ENCODE measurements around the gene IFI44L.

IFI44L gene

GRCh38 chr1:78619803-78620579 is at the start of gene IFI44L:
TSS of gene IFI44L (plus strand) at chr1:78620448. CDS start at chr1:78627916, 7,468 bp downstream.
- Histone ChIP-seq H3K36me3 (ENCODE audit: insufficient read depth, low read length) (peaks cover 7% of the 10 kb centered on the region; the same call in 1 of the 2 replicates), H3K27ac (peak within 1 kb of the TSS; percentile 76), H3K9me3 (ENCODE audit: low read depth, low read length) (no peaks in the 10 kb centered on the region), H3K9ac (ENCODE audit: insufficient read length) (peak within 1 kb of the TSS; percentile 53), H3K4me3 (peak within 1 kb of the TSS; percentile 72)
- no peak for TF ChIP-seq FOXP2 (optimal IDR thresholded peaks at IDR 0.05; ENCODE audit: control extremely low read depth, extremely low read length, insufficient read depth)
- peak; percentile 27; the same call in 1 of the 2 replicates for TF ChIP-seq POLR2AphosphoS5 (IDR thresholded peaks at IDR 0.05; ENCODE audit: borderline replicate concordance, low read depth, low read length)
- peak; percentile 70 for DNase-seq (ENCODE audit: low read depth, low spot score)

DNA sequence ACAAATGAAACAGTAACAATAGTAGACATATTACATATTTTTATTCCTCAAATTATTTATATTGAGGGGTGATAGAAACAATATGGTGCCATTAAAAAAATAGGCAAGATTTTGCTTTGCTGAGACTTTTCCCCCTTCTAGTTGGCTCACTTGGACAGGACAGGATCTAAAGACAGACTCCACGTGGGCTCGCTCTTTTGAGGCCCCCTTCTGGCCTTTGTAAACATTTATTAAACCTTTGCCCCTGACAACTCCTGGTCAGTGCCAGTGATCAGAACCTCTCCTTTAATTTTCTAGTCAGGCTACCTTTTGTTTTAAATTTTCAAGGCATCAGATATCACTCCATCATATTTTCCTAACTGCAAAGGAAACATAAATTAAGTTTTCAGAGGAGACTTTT is 49.7 kb upstream of the IFI44L start:
- no peaks in the 10 kb centered on the region for H3K9me3 ChIP-seq (ENCODE audit: low read depth, low read length)
- H3K4me3 ChIP-seq = no peak overlapping the region
- H3K36me3 ChIP-seq (ENCODE audit: insufficient read depth, low read length) = no peaks in the 10 kb centered on the region
- TF ChIP-seq FOXP2 (optimal IDR thresholded peaks at IDR 0.05; ENCODE audit: control extremely low read depth, extremely low read length, insufficient read depth) = no peak
- TF ChIP-seq POLR2AphosphoS5 (IDR thresholded peaks at IDR 0.05; ENCODE audit: borderline replicate concordance, low read depth, low read length) = no peak
- no peak for TF ChIP-seq EZH2 (IDR thresholded peaks at IDR 0.05)
- no peak for DNase-seq (ENCODE audit: low read depth, low spot score)
- H3K9ac ChIP-seq (ENCODE audit: insufficient read length) = no peak overlapping the region
- no peak overlapping the region for H3K27ac ChIP-seq

GRCh38 chr1:78577257-78578100 is 42.8 kb upstream of the IFI44L start:
- TF ChIP-seq EZH2 (IDR thresholded peaks at IDR 0.05) (no peak), FOXP2 (optimal IDR thresholded peaks at IDR 0.05; ENCODE audit: control extremely low read depth, extremely low read length, insufficient read depth) (no peak), POLR2AphosphoS5 (IDR thresholded peaks at IDR 0.05; ENCODE audit: borderline replicate concordance, low read depth, low read length) (peak; percentile 61; the same call in 1 of the 2 replicates)
- peak overlapping the region; percentile 26 for H3K9ac ChIP-seq (ENCODE audit: insufficient read length)
- no peaks in the 10 kb centered on the region for H3K9me3 ChIP-seq (ENCODE audit: low read depth, low read length)
- H3K4me3 ChIP-seq = peak overlapping the region; percentile 47
- H3K36me3 ChIP-seq (ENCODE audit: insufficient read depth, low read length) = no peaks in the 10 kb centered on the region
- H3K27ac ChIP-seq = peak overlapping the region; percentile 39; the same call in 1 of the 2 replicates
- peak; percentile 73 for DNase-seq (ENCODE audit: low read depth, low spot score)

DNA sequence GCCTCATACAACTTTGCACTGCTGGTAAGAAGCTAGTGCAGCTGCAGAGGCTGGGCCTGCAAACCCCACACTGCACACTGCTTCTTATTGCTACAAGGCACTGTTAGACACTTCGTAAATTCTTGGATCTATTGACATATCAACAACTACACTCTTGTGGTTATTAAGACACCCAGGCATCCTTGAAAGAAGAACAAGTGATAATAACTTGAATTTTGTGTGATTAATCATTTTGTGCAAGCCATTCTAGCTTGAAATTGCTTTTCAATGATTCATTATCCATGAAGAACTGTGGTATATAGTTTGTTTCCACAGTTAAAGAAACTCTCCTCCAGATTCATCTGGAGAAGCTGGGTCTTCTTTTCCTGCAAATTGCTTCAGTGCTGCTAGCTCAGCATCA is 33.7 kb upstream of the IFI44L start:
- no peaks in the 10 kb centered on the region for H3K36me3 ChIP-seq (ENCODE audit: insufficient read depth, low read length)
- no peak overlapping the region for H3K9ac ChIP-seq (ENCODE audit: insufficient read length)
- no peak for TF ChIP-seq FOXP2 (optimal IDR thresholded peaks at IDR 0.05; ENCODE audit: control extremely low read depth, extremely low read length, insufficient read depth)
- no peak for TF ChIP-seq EZH2 (IDR thresholded peaks at IDR 0.05)
- TF ChIP-seq POLR2AphosphoS5 (IDR thresholded peaks at IDR 0.05; ENCODE audit: borderline replicate concordance, low read depth, low read length) = no peak
- DNase-seq (ENCODE audit: low read depth, low spot score) = no peak
- no peak overlapping the region for H3K27ac ChIP-seq
- no peak overlapping the region for H3K4me3 ChIP-seq
- H3K9me3 ChIP-seq (ENCODE audit: low read depth, low read length) = no peaks in the 10 kb centered on the region

GRCh38 chr1:78587211-78587610 is 33.0 kb upstream of the IFI44L start:
- Histone ChIP-seq H3K9ac (ENCODE audit: insufficient read length) (no peak overlapping the region), H3K4me3 (no peak overlapping the region), H3K9me3 (ENCODE audit: low read depth, low read length) (no peaks in the 10 kb centered on the region), H3K36me3 (ENCODE audit: insufficient read depth, low read length) (no peaks in the 10 kb centered on the region), H3K27ac (no peak overlapping the region)
- DNase-seq (ENCODE audit: low read depth, low spot score) = no peak
- TF ChIP-seq POLR2AphosphoS5 (IDR thresholded peaks at IDR 0.05; ENCODE audit: borderline replicate concordance, low read depth, low read length) (no peak), EZH2 (IDR thresholded peaks at IDR 0.05) (no peak), FOXP2 (optimal IDR thresholded peaks at IDR 0.05; ENCODE audit: control extremely low read depth, extremely low read length, insufficient read depth) (no peak)

DNA sequence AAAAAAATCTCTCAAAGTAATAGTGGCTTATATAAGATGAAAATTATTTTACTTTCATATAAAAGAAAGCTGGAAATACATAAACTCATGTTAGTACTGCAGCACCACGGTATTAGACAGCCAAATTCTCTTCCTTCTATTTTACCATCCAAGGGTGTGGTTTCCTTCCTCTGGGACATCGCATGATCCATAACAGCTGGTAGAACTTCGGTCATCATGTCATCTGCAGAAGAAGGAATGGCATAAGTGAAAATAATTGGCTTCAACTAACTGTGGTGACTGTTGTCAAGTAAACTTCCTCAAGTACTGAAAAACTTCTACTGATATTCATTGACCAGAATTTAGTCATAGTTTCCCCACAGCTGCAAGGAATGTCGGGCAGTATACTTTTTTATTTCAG is 28.3 kb upstream of the IFI44L start:
- H3K9ac ChIP-seq (ENCODE audit: insufficient read length) = no peak overlapping the region
- H3K4me3 ChIP-seq = no peak overlapping the region
- H3K27ac ChIP-seq = no peak overlapping the region
- no peak for DNase-seq (ENCODE audit: low read depth, low spot score)
- no peaks in the 10 kb centered on the region for H3K36me3 ChIP-seq (ENCODE audit: insufficient read depth, low read length)
- TF ChIP-seq EZH2 (IDR thresholded peaks at IDR 0.05) (no peak), FOXP2 (optimal IDR thresholded peaks at IDR 0.05; ENCODE audit: control extremely low read depth, extremely low read length, insufficient read depth) (no peak), POLR2AphosphoS5 (IDR thresholded peaks at IDR 0.05; ENCODE audit: borderline replicate concordance, low read depth, low read length) (no peak)
- H3K9me3 ChIP-seq (ENCODE audit: low read depth, low read length) = no peaks in the 10 kb centered on the region; the same call in 1 of the 2 replicates

DNA sequence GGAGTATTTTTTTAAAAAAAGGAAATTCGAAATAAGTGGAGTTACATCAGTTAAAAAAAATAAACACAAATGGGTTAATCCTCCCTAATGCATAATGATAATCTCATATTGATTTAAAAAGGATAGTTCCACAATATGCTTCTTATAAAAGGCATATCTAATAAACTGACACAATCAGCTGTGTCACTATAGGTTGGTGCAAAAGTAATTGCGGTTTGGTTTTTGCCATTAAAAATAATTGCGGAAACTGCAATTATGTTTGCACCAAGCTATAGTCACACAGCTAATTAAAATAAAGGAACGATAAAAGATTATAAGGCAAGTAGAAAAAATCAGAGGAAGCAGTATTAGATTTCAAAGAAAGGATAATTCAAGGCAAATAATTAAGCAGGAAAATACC is 21.0 kb upstream of the IFI44L start:
- DNase-seq (ENCODE audit: low read depth, low spot score) = no peak
- Histone ChIP-seq H3K9me3 (ENCODE audit: low read depth, low read length) (no peaks in the 10 kb centered on the region; the same call in 1 of the 2 replicates), H3K9ac (ENCODE audit: insufficient read length) (no peak overlapping the region), H3K27ac (no peak overlapping the region), H3K36me3 (ENCODE audit: insufficient read depth, low read length) (no peaks in the 10 kb centered on the region), H3K4me3 (no peak overlapping the region)
- TF ChIP-seq POLR2AphosphoS5 (IDR thresholded peaks at IDR 0.05; ENCODE audit: borderline replicate concordance, low read depth, low read length) (no peak), FOXP2 (optimal IDR thresholded peaks at IDR 0.05; ENCODE audit: control extremely low read depth, extremely low read length, insufficient read depth) (no peak), EZH2 (IDR thresholded peaks at IDR 0.05) (no peak)

DNA sequence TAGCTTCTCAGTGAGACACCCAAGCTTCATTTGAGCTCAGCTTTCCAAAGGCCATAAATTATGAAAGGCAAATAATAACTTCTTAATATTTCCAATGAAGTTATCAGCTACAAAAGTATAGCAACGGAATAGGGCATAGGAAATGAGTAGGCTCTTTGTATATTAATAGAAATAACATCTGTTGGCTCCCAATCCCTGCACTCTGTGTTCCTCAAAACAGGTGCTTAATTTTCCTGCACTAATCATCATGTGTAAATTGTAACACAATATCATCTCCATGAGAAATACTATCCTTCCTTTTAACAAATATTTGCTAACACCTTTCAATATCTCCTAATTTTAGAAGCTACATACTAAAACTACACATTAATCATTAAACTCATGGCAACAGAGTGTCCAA is 19.2 kb upstream of the IFI44L start:
- Histone ChIP-seq H3K9ac (ENCODE audit: insufficient read length) (no peak overlapping the region), H3K4me3 (no peak overlapping the region), H3K27ac (no peak overlapping the region), H3K36me3 (ENCODE audit: insufficient read depth, low read length) (no peaks in the 10 kb centered on the region), H3K9me3 (ENCODE audit: low read depth, low read length) (no peaks in the 10 kb centered on the region)
- no peak for DNase-seq (ENCODE audit: low read depth, low spot score)
- TF ChIP-seq POLR2AphosphoS5 (IDR thresholded peaks at IDR 0.05; ENCODE audit: borderline replicate concordance, low read depth, low read length) (no peak), EZH2 (IDR thresholded peaks at IDR 0.05) (no peak), FOXP2 (optimal IDR thresholded peaks at IDR 0.05; ENCODE audit: control extremely low read depth, extremely low read length, insufficient read depth) (no peak)

Measured in SK-N-MC (cell line).